ES-I3 (cell line): ENCODE measurements around the gene SLC45A1.

Experiments
- H3K36me3 ChIP-seq: 2 replicates; pipeline ENCODE4 v1.6.1; 2013; ENCODE audit warnings: mild to moderate bottlenecking, low read length, control low read depth, moderate library complexity; ENCODE audit not compliant: insufficient read depth
- H3K4me1 ChIP-seq: 2 replicates; pipeline ENCODE4 v1.6.1; 2013; ENCODE audit warnings: mild to moderate bottlenecking, control low read depth, low read length; ENCODE audit not compliant: insufficient read depth
- H3K9ac ChIP-seq: 2 replicates; pipeline ENCODE4 v1.6.1; 2013; ENCODE audit warnings: low read depth, mild to moderate bottlenecking, low read length, moderate library complexity
- H3K9me3 ChIP-seq: 2 replicates; pipeline ENCODE4 v1.6.1; 2013; ENCODE audit warnings: mild to moderate bottlenecking, low read length, moderate library complexity; ENCODE audit not compliant: control insufficient read depth, insufficient read depth

SLC45A1 gene

DNA sequence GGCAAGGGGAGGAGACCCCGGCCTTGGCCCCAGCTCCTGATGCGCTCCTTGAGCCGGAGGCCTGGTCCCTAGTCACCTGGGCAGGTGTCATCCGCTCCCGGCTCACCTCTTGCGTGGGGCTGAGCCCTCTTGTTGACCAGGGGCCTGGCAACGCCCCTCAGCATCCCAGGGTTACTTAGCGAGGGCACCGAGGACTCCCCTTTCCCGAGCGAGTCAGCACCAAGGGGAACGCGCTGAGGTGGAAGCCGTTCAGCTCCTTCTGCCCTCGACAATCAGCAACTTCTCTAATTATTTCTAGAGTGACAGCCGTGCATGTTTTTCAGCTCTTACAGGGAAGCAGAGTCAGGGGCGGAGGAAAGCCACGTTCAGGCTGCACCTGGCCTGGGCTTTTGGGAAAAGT is 522 bp downstream of the SLC45A1 start:
- H3K4me1 ChIP-seq = peaks cover 16% of the 10 kb centered on the region
- peak overlapping the region; percentile 73 for H3K9ac ChIP-seq

GRCh38 chr1:8321612-8322011 is 3.7 kb downstream of the SLC45A1 start:
- no peaks in the 10 kb centered on the region; the same call in 1 of the 2 replicates for H3K4me1 ChIP-seq
- no peaks in the 10 kb centered on the region for H3K36me3 ChIP-seq
- no peak overlapping the region for H3K9ac ChIP-seq
- H3K9me3 ChIP-seq = no peaks in the 10 kb centered on the region

More for the DNA sequence above, 522 bp downstream of the SLC45A1 start:
- Histone ChIP-seq H3K36me3 (no peaks in the 10 kb centered on the region), H3K9me3 (no peaks in the 10 kb centered on the region)

- no peaks in the 10 kb centered on the region for H3K9me3 ChIP-seq
- H3K4me1 ChIP-seq = no peaks in the 10 kb centered on the region
- H3K36me3 ChIP-seq = no peaks in the 10 kb centered on the region
- H3K9ac ChIP-seq = no peak overlapping the region
Observed at GRCh38 chr1:8323706-8324105, 5.8 kb downstream of the SLC45A1 start.

GRCh38 chr1:8324176-8324810 is 6.4 kb downstream of the SLC45A1 start:
- Histone ChIP-seq H3K9ac (no peak overlapping the region), H3K9me3 (no peaks in the 10 kb centered on the region), H3K36me3 (no peaks in the 10 kb centered on the region)

GRCh38 chr1:8325771-8326170 is 7.9 kb downstream of the SLC45A1 start:
- H3K4me1 ChIP-seq = no peaks in the 10 kb centered on the region
- no peaks in the 10 kb centered on the region for H3K9me3 ChIP-seq
- no peak overlapping the region for H3K9ac ChIP-seq
- no peaks in the 10 kb centered on the region for H3K36me3 ChIP-seq

More at GRCh38 chr1:8324176-8324810, 6.4 kb downstream of the SLC45A1 start:
- no peaks in the 10 kb centered on the region for H3K4me1 ChIP-seq

GRCh38 chr1:8326265-8326664 is 8.4 kb downstream of the SLC45A1 start:
- Histone ChIP-seq H3K9ac (no peak overlapping the region), H3K9me3 (no peaks in the 10 kb centered on the region), H3K36me3 (no peaks in the 10 kb centered on the region), H3K4me1 (no peaks in the 10 kb centered on the region)

DNA sequence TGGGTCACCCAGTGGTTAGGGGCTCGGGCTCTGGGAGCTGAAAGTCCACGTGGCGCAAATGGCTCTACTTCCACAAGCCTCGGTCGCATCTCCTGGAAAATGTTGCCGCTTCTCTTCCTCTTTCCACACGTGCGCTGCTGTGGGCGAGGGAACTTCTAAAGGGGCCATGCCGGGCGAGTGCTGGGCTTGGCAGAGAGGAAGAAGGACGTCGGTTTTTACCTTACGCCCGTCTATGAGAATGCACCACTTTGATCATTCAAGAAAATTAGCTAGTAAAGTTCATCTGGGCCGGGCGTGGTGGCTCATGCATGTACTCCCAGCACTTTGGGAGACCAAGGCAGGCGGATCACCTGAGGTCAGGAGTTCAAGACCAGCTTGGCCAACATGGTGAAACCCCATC is 10.4 kb downstream of the SLC45A1 start:
- Histone ChIP-seq H3K36me3 (no peaks in the 10 kb centered on the region; the same call in 1 of the 2 replicates), H3K4me1 (no peaks in the 10 kb centered on the region), H3K9me3 (no peaks in the 10 kb centered on the region), H3K9ac (no peak overlapping the region)

DNA sequence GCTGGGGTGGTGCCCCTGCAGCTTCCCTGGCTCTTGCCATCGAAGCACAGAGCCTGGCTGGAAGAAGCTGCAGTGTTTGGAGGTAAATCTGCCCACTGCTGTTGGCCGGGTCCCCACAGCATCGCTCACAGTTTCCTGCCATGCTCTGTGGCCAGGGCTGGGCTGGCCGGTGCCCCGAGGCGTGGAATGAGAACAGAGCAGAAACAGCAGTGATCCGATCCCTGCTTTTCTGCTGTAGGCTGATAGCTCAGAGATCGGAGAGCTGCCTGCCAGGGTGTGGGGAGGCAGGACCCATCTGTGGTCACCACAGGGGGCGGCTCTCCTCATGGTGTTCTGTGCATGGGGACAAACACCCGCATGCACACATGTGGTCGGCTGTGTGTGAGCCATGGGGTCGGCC is 11.5 kb downstream of the SLC45A1 start:
- H3K36me3 ChIP-seq = no peaks in the 10 kb centered on the region; the same call in 1 of the 2 replicates
- no peaks in the 10 kb centered on the region for H3K9me3 ChIP-seq
- no peak overlapping the region for H3K9ac ChIP-seq
- no peaks in the 10 kb centered on the region for H3K4me1 ChIP-seq

GRCh38 chr1:8329858-8330257 is 11.9 kb downstream of the SLC45A1 start:
- Histone ChIP-seq H3K9ac (no peak overlapping the region), H3K9me3 (no peaks in the 10 kb centered on the region), H3K4me1 (no peaks in the 10 kb centered on the region), H3K36me3 (no peaks in the 10 kb centered on the region; the same call in 1 of the 2 replicates)

GRCh38 chr1:8330271-8331125 is 12.6 kb downstream of the SLC45A1 start:
- H3K9ac ChIP-seq = no peak overlapping the region
- H3K4me1 ChIP-seq = no peaks in the 10 kb centered on the region
- no peaks in the 10 kb centered on the region for H3K9me3 ChIP-seq
- no peaks in the 10 kb centered on the region; the same call in 1 of the 2 replicates for H3K36me3 ChIP-seq

DNA sequence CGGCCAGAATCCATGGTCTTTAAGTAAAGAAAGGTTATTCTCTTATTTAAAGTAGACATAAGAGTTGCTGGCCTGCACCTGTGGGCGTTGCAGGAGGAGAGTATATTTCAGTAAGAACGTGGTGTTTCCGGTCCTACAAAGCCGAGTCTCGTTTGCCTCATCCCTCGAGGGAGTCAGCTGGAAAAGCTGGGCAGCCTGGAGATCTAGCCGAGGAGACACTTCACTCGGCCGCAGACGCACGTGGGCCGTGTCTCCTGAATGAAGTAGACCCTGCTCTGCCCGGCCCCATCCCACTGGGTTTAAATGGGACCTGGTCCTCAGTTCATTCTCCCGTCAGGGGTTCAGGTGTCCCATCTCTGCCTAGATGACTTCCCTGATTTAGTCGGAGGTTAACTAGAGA is 14.9 kb downstream of the SLC45A1 start:
- H3K9ac ChIP-seq = no peak overlapping the region
- H3K36me3 ChIP-seq = no peaks in the 10 kb centered on the region; the same call in 1 of the 2 replicates

DNA sequence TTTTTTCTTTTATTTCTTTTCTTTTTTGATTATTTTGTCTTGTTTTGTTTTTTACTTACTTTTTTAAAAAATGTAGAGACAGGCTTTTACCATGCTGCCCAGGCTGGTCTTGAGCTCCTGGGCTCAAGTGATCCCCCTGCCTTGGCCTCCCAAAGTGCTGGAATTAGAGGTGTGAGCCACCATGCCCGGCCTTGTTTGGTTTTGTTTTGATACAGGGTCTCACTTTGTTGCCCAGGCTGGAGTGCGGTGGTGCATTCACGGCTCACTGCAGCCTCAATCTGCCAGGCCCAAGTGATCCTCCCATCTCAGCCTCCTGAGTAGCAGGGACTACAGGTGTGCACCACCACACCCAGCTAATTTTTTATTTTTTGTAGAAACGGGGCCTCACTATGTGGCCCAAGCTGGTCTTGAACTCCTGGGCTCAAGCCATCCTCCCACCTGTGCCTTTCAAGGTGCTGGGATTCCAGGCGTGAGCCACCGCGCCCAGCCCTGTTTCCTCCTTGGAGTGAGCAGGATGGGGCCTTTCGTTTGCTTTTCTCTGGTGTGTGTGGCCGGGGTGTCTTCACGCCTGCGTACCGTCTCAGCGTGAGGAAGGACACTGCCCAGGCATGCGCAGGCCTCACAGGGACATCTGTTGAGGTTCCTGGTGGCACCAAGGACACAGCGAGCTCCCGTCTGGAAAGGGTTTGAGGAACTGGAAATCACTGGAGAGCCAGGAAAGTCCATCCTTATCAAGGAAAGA is 15.5 kb downstream of the SLC45A1 start:
- Histone ChIP-seq H3K9ac (no peak overlapping the region), H3K36me3 (no peaks in the 10 kb centered on the region; the same call in 1 of the 2 replicates), H3K4me1 (no peaks in the 10 kb centered on the region), H3K9me3 (no peaks in the 10 kb centered on the region)

More for the DNA sequence above, 14.9 kb downstream of the SLC45A1 start:
- no peaks in the 10 kb centered on the region for H3K9me3 ChIP-seq
- H3K4me1 ChIP-seq = no peaks in the 10 kb centered on the region

DNA sequence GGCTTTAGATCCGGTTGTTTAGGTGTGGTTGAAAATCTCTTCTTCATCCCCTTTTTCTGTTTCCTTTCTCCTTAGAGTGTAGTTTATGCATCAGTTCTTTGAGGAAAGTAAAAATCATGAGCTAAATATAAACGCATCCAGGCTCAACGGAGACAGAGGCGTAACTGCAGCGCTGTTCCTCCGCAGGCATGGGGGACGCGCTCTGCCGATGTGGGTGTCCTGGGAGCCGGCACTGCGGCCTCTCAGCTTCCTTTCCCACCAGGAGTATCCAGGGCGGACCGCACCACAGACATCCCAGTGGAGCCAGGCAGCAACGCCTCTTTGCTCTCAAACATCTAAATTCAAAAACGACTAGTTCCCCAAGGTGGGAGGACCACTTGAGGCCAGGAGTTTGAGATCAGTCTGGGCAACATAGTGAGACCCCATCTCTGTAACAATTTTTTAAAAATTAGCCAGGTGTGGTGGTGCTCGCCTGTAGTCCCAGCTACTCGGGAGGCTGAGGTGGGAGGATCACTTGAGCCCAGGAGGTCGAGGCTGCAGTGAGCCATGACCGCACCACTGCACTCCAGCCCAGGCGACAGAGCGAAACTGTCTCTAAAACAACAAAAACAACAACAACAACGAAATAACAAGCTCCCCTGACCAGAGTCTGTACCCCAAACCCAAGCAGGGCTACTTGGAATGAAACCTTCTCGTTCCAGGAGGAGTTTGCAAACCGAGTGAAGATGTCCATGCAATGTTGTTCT is 16.4 kb downstream of the SLC45A1 start:
- H3K4me1 ChIP-seq = no peaks in the 10 kb centered on the region
- no peaks in the 10 kb centered on the region for H3K9me3 ChIP-seq
- H3K9ac ChIP-seq = no peak overlapping the region
- H3K36me3 ChIP-seq = no peaks in the 10 kb centered on the region; the same call in 1 of the 2 replicates

DNA sequence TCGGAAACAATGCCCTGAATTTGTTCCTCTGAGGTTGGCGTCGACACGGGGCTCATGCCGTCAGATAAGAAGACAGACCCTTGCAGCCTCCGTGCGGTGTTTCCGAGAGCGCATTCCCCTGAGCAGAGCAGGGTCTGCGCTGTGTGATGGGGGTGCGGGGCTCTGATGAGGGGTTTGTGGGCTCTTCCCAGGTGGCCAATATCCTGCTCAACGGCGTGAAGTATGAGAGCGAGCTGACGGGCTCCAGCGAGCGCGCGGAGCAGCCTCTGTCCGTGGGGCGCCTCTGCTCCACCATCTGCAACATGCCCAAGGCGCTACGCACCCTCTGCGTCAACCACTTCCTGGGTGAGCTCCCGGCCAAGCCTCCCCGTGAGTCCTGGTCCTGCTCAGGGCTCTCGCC is 17.3 kb downstream of the SLC45A1 start:
- H3K4me1 ChIP-seq = no peaks in the 10 kb centered on the region
- no peak overlapping the region for H3K9ac ChIP-seq
- no peaks in the 10 kb centered on the region; the same call in 1 of the 2 replicates for H3K36me3 ChIP-seq
- H3K9me3 ChIP-seq = no peaks in the 10 kb centered on the region
